HG02970 (cell line): ENCODE results near the gene MAPRE2.

ENCODE experiments used
- ATAC-seq: cut with Tn5 transposase; IDR thresholded peaks from one replicate; pipeline ENCODE4 v1.9.1; 2021; ENCODE audit warnings: mild to moderate bottlenecking, moderate library complexity, moderate number of reproducible peaks; ENCODE audit not compliant: unreplicated experiment, low FRiP score

MAPRE2 gene

GRCh38 chr18:35040988-35041814 lies at the start of gene MAPRE2:
MAPRE2 (plus strand) TSS chr18:35041413; CDS start chr18:35041540, 127 bp downstream.
- peak; percentile 81 for ATAC-seq

- ATAC-seq, result no peak
These were observed 49.7 kb upstream of the MAPRE2 start for GRCh38 chr18:34991561-34991960.

- ATAC-seq, result no peak
These were observed 47.9 kb upstream of the MAPRE2 start for GRCh38 chr18:34993289-34993688.

- no peak for ATAC-seq
These were observed 45.5 kb upstream of the MAPRE2 start for GRCh38 chr18:34995746-34996145.

GRCh38 chr18:34998661-34999060 lies 42.6 kb upstream of the MAPRE2 start:
- no peak for ATAC-seq

GRCh38 chr18:34999756-35000289 lies 41.4 kb upstream of the MAPRE2 start:
- ATAC-seq, result no peak

- no peak for ATAC-seq
These were observed 40.8 kb upstream of the MAPRE2 start for GRCh38 chr18:35000457-35000856.

- ATAC-seq, result no peak
These were observed 39.1 kb upstream of the MAPRE2 start for GRCh38 chr18:35002120-35002519.

- ATAC-seq, result peak; percentile 72
These were observed 35.1 kb upstream of the MAPRE2 start for GRCh38 chr18:35005963-35006577.

GRCh38 chr18:35010156-35010555 lies 31.1 kb upstream of the MAPRE2 start:
- no peak for ATAC-seq

- ATAC-seq, result no peak
These were observed 30.2 kb upstream of the MAPRE2 start for GRCh38 chr18:35010993-35011392.

GRCh38 chr18:35019933-35020332 lies 21.3 kb upstream of the MAPRE2 start:
- no peak for ATAC-seq

- no peak for ATAC-seq
These were observed 18.7 kb upstream of the MAPRE2 start for GRCh38 chr18:35022426-35023001.

GRCh38 chr18:35024196-35024595 lies 17.0 kb upstream of the MAPRE2 start:
- ATAC-seq, result no peak

- no peak for ATAC-seq
These were observed 16.2 kb upstream of the MAPRE2 start for GRCh38 chr18:35024965-35025364.

GRCh38 chr18:35026407-35027061 lies 14.7 kb upstream of the MAPRE2 start:
- no peak for ATAC-seq

GRCh38 chr18:35027206-35027605 lies 14.0 kb upstream of the MAPRE2 start:
- no peak for ATAC-seq

GRCh38 chr18:35028536-35028935 lies 12.7 kb upstream of the MAPRE2 start:
- ATAC-seq, result no peak

- ATAC-seq, result no peak
These were observed 12.1 kb upstream of the MAPRE2 start for GRCh38 chr18:35029103-35029502.

- no peak for ATAC-seq
These were observed 11.4 kb upstream of the MAPRE2 start for GRCh38 chr18:35029770-35030169.
